Heart left ventricle (tissue), 13 donors: ENCODE measurements around the gene ZNF287.

Source experiments
- CTCF ChIP-seq, 12 donors: fragments of 200-600 bp; sonication (generic) in 4 of 12; IDR thresholded peaks; one replicate each; pipeline versions ENCODE4 v1.5.0 to v1.8.0; 2018 to 2022; ENCODE audit warnings: antibody characterized with exemption in 12 of 12, mild to moderate bottlenecking in 5 of 12
- POLR2A ChIP-seq, 2 donors: fragments of 450-650 bp; IDR thresholded peaks; one replicate each; pipeline ENCODE4 v1.6.1; 2017; ENCODE audit warnings: antibody characterized with exemption in 2 of 2, mild to moderate bottlenecking in 2 of 2, moderate library complexity in 2 of 2
- donor health status: ischemic (EF 13 %, LVEDD 7.1; RV severe dilation, severe dysfunction).
- donor health status: DM: no; HTN: yes; CAD: no.
- donor health status: DM: no; HTN: no; CAD: no.
- donor health status: ischemic (EF 25% LVEDD 6.9; RV normal size, moderate dysfunction).
- donor health status: ischemic (EF 25% LVEDD 5.7; RV mildly dilated, moderate dysfunction).
- donor health status: ischemic (EF 35%, LVEDD 5.7; RV mildly dilated, moderate dysfunction).
- donor health status: nonischemic (EF 11% LVEDD 7.7; RV severe dilation, severe dysfunction).
- donor health status: DM: yes; HTN: yes; CAD: no.
- donor health status: PGD.
- donor health status: ischemic (EF 29% LVEDD 5.4; RV normal size, mild dysfunction).
- donor health status: nonischemic (EF 23%, LVEDD 6.1; RV moderate dilation, normal function).

- TF ChIP-seq POLR2A (IDR thresholded peaks at IDR 0.05), result no peak
- no peak for TF ChIP-seq CTCF (IDR thresholded peaks at IDR 0.05)
These were observed 50.0 kb downstream of the ZNF287 start for GRCh38 chr17:16519021-16519420.
